Measurements from ENCODE around the gene CCDC85C.

- TF ChIP-seq CTCF (conservative IDR thresholded peaks at IDR 0.05; ENCODE audit: low read length), result 0 out of 2 replicates have a peak, but pooled peaks have one; percentile 11
- TF ChIP-seq EZH2phosphoT487 (IDR thresholded peaks at IDR 0.05; ENCODE audit: borderline replicate concordance, low read depth, low read length), result no peak
Observed at GRCh38 chr14:99479160-99479905, 124.7 kb downstream of the CCDC85C start.

All from OCI-LY7 (cell line).